NCI-H2081 treated with DMSO at 0.1 percent for 48 hours (cell line): Measurements from ENCODE around the gene SCT.

Source experiments
- DNase-seq: peaks from one replicate; lab custom pipeline; 2025; lab: John Stamatoyannopoulos, UW

SCT gene

DNA sequence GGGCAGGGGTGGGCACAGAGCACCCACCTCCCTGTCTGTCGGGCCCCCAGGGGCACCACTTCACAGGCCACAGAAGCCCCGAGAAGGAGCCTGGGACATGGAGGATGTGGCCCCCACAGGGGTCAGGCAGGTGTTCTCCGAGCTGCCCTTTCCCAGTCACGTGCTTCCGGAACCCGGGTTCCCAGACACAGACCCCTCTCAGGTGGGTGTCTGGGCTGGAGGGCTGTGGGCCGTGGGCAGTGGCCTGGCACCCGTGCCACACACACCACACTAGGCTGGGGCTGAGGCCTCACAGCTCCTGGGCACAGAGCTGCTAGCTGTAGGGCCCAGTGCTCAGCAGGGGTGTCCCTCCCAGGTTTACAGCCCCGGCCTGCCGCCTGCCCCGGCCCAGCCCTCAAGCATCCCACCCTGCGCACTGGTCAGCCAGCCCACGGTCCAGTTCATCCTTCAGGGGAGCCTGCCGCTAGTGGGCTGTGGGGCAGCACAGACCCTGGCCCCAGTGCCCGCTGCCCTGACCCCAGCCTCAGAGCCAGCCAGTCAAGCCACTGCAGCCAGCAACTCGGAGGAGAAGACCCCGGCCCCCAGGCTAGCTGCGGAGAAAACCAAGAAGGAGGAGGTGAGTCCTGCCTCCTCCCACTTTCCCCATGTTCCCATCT, 16.7 kb downstream of the SCT start:
- DNase-seq = no peak

DNA sequence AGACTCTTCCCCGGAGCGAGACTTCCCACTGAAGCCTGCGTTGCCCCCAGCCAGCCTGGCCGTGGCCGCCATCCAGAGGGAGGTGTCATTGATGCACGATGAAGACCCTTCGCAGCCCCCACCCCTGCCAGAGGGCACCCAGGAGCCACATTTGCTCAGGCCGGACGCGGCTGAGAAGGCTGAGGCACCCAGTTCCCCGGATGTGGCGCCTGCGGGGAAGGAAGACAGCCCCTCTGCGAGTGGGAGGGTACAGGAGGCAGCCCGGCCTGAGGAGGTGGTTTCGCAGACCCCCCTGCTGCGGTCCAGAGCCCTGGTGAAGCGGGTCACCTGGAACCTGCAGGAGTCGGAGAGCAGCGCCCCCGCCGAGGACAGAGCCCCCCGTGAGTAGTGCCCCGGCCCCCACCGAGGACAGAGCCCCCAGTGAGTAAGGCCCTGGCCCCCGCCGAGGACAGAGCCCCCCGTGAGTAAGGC, 17.6 kb downstream of the SCT start:
- no peak for DNase-seq

DNA sequence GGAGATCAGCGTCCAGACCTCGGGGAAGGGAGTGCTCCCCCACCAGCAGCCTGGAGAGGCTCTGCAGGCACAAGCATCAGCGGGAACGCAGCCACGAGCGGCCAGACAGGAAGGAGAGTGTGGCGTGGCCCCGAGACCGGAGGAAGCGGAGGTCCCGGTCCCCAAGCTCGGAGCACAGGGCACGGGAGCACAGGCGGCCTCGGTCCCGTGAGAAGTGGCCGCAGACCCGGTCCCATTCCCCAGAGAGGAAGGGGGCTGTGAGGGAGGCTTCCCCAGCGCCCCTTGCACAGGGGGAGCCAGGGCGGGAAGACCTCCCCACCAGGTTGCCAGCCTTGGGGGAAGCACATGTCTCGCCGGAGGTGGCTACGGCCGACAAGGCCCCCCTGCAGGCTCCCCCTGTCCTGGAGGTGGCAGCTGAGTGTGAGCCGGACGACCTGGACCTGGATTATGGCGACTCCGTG, 18.2 kb downstream of the SCT start:
- DNase-seq = no peak

DNA sequence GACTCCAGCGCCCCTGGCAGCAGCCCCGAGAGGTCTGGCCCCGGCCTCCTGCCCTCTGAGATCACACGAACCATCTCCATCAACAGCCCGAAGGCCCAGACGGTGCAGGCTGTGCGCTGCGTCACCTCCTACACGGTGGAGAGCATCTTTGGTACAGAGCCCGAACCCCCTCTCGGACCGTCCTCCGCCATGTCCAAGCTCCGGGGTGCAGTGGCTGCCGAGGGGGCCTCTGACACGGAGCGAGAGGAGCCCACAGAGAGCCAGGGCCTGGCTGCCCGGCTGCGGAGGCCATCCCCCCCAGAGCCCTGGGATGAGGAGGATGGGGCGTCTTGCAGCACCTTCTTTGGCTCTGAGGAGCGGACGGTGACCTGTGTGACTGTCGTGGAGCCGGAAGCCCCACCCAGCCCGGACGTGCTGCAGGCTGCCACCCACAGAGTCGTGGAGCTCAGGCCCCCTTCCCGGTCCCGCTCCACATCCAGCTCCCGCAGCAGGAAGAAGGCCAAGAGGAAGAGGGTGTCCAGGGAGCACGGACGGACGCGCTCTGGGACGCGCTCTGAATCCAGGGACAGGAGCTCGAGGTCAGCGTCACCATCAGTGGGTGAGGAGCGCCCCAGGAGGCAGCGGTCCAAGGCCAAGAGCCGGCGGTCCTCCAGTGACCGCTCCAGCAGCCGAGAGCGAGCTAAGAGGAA, 18.9 kb downstream of the SCT start:
- DNase-seq = no peak

DNA sequence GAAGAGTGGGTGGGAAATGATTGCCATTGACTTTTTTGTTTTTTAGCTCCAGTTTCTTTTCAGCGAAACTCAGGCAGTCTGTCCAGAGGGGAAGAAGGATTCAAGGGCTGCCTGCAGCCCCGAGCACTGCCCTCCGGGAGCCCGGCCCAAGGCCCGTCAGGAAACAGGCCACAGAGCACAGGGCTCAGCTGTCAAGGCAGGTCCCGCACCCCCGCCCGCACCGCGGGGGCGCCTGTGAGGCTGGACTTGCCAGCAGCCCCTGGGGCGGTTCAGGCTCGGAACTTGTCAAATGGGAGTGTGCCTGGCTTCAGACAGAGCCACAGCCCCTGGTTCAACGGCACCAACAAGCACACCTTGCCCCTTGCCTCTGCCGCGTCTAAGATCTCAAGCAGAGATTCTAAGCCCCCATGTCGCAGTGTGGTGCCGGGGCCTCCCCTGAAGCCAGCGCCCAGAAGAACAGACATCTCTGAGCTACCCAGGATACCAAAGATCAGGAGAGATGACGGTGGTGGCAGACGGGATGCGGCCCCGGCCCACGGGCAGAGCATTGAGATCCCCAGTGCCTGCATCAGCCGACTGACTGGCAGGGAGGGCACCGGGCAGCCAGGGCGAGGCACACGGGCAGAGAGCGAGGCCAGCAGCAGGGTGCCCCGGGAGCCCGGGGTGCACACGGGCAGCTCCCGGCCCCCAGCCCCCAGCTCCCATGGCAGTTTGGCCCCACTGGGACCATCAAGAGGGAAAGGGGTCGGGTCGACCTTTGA, 19.8 kb downstream of the SCT start:
- no peak for DNase-seq

DNA sequence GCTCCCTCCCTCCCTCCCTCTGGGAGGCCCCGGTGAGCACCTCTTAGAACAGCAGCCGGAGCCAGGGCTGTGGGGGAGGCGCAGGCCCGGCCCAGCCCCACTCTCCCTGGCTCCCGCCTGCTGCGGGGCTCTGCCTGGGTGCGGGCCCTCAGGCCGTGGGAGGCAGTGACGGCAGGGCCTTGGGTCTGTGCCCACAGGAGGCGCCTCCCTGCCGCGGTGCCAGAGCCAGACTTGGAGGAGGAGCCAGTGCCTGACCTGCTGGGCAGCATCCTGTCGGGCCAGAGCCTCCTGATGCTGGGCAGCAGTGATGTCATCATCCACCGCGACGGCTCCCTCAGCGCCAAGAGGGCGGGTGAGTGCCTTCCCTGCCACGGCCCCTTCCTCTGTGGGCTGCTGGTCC, 20.7 kb downstream of the SCT start:
- no peak for DNase-seq

DNA sequence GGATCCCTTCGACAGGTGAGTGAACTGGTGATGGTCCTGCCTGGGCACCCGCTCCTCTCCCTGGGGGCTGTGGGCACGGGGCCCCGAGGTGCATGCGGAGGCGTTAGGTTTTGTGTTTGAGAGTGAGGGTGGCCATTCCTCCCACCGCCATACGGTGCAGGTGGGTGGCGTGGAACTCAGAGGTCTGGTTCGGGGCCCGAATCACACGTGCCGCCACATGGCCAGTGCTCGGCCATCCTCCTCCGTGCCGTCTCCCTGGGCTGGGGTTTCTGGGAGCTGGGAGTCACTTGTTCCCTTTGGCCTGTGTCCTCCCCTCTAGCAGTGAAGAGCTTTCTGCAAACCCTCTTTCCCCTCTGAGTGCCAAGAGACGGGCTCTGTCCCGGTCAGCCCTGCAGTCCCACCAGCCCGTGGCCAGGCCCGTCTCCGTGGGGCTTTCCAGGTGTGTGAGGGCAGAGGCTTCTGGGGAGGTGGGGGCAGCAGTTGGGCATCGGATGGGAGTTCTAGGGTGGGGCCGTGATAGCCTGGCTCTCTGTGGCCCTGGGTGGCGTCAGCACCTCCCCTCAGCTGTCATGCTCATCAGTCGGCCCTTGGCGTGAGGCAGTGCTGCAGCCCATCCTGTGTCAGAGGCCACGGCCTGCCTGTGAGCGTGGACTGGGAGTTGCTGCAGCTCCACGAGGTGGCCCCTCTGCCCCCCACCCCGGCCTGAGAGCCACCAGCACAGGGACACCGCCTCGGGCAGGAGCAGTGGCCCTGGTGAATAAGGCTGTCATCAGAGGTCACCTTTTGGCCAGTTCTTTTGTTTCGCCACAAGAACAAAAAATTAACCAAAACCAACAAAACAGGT, 21.5 kb downstream of the SCT start:
- DNase-seq = no peak

DNA sequence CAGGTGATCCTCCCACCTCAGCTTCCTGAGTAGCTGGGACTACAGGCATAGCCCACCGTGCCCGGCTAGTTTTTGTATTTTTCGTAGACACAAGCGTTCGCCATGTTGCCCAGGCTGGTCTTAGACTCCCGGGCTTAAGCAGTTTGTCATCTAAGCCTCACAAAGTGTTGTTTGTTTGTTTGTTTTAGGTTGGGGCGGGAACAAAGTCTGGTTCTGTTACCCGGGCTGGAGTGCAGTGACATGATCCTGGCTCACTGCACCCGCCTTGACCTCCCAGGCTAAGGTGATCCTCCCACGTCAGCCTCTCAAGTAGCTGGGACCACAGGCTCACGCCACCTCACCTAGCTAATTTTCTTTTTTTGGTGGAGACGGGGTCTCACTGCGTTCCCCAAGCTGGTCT, 23.8 kb downstream of the SCT start:
- no peak for DNase-seq

DNA sequence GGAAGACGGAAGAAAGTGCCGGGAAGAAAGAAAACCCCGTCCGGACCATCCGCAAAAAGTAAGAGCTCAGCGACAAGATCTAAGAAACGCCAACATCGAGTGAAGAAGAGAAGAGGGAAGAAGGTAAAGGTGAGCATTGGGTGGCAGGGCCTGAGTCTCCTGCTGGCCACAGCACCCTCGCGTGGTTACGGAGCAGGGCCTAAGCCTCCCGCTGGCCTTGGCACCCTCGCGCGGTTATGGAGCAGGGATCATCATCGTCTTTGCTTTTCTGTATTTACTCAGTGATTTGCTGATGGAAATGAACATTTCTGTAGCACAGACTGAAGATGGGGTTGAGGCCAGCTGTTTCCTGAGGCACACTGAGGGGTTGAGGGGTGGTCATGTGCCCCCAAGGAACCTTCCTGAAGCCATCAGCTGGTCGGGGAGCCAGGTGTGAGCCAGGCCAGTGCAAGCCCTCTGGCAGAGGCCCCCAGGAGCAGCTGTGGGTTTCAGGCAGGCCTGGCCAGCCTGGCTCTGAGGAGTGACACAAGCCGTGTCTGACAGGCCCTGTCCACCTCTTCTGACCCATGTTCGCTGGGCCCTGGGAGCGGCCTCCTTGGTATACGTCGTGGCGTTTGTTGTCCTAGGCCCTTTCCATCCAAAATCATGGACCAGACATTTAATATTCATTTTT, 25.3 kb downstream of the SCT start:
- DNase-seq = no peak

DNA sequence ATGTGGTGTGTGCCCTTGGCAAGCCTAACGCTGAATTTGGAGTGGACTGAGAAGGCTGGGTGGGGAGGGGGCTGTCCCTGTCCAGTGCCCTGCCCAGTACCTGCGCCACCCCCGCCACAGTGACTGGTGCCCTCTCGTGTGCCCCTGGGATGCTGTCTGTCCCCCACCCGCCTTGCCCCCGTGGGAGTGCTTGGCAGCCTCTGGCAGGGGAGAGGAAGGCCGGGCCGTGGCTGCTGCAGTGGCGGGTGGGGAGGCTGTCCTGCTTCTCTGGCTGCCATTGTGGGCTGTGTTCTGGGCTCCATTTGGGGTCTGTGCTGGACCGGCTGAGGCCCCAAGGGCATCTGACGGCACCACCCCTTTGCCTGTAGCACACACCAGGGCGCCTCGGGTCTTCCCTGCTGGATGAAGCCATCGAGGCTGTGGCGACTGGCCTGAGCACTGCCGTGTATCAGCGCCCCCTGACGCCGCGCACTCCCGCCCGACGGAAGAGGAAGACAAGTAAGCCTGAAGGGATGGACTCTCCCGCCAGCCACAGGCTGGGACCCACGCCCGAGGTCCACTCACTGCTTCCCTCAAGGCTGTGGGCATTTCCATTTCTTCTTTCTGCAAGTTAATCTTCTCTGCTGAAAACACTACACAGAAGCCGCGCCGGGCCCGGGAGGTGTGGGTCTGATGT, 28.8 kb downstream of the SCT start:
- no peak for DNase-seq

DNA sequence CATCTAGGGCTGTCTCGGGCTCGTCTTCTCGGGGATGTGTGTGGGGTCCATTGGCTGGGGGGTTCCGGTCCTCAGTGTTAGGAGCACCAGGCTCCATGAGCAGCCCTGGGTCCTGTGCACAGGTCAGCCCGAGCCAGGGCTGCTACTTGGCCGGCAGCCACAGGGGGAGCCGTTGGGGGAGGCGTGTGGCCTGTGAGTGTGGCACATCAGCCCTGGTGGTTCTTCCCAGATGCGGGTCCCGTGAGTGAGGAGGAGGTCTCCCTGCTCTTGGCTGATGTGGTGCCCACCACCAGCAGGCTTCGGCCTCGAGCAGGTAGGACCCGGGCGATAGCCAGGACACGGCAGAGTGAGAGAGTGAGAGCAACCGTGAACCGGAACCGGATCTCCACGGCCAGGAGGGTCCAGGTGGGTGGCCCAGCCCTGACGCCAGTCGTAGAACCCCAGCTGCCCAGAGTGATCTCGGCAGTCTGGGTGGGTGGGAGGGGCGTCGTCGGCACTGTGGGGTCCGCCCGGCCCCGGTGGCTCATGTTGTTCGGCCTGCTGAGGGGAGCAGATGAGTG, 29.7 kb downstream of the SCT start:
- DNase-seq = no peak

DNA sequence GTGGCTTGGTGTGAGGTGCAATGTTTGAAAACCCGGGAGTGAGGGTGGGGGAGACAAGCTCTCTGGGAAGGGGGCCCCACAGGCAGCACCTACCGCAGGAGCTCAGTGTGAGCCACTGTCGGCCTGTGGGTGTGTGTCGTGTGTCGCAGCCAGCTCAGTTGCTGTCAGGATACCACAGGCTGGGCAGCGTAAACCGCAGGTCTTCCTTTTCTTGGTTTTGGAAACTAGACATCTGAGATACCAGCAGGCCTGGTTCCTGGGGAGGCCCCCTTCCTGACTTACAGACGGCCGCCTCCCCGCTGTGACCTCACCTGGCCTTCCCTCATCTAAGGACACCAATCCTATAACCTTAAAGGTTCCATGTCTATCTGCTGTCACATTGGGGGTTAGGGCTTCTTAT, 30.6 kb downstream of the SCT start:
- no peak for DNase-seq

DNA sequence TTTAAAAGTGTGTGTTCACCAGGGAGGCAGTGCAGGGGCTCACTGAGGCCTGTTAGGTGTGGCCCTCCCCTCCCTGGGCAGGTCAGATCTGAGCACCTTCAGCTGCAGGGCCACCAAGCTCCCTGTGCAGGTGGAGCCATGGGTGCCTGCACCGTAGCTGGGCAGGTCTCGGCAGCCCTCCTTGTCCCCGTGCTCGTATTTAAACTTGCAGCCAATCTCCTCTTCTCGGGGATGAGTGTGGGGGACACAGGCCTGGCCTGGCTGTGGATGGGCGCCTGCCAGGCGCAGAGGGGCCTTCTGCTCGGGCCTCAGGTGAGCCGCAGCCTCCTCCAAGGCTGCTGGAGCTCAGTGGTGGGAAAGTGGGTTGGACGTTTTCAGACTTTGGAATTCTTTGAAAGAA, 31.6 kb downstream of the SCT start:
- no peak for DNase-seq

DNA sequence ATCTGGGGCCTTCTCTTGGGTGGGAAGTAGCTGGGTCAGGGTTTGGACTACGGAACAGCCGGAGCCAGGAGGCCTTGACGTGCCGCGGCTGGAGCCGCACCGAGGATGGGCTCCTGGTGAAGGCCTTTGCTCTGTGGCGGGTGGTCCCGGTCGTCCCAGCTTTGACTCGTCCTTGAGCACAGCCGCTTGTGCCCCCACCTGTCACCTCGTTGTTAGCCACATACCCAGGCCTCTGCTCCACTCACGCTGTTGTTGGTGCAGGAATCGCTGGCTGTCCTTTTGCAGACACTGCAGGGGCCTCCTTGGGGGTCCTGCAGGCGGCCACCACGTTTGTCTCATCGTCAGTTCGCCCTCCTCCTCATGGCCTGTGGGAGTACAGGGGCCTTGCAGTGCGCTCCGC, 33.6 kb downstream of the SCT start:
- DNase-seq = no peak

DNA sequence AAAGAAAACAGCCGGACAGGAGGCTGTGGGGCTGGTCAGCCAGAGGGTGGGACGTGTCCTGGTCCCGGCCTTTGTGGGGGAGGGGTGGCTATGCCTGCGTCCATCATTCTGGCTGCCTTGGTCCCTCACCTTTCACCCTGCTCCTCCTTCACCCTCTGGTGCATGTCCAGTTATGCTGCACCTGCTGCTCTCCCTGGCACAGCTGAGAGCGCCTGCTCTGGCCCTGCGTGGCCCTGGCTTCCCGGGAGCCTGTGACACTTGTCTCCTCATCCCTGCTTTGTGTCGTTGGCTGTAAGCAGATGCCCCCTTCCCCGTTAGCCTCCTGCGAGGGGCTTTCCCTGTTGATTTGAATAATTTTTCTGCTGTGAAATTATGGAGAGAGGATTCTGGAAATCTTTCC, 34.1 kb downstream of the SCT start:
- no peak for DNase-seq

DNA sequence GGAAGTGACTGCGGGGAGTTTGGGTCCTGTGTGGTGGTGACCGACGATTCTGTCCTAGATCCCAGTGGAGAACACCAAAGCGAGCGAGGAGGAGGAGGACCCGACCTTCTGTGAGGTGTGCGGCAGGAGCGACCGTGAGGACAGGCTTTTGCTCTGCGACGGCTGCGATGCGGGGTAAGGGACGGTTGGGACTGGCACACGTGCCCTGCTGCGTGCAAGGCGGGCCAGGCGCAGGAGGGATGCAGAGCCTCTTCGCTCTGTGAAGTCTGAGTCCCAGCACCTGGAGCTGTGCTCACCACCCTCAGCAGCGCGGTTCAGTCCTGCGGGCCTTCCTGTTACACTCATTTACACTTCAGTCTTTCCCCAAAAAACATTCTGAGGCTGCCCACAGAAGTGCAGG, 34.5 kb downstream of the SCT start:
- DNase-seq = no peak

DNA sequence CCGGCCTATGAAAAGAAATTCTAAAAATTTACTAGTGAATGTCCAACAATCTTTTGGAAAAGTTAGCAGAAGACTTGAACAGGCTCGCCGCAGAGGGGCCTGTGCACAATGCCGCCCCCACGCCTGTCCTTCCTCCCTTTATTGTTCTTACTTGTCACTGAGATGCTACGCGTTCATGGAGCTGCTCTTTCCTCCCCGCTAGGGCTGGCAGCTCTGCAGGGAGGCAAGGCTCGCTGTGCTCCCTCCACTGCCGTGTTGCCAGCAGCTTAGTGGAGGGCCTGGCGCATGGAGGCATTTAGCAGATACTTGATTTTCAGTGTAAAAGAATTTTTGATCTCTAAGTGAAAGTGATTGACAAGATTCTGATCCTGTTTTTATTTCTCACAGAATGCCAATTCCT, 36.0 kb downstream of the SCT start:
- DNase-seq = no peak

DNA sequence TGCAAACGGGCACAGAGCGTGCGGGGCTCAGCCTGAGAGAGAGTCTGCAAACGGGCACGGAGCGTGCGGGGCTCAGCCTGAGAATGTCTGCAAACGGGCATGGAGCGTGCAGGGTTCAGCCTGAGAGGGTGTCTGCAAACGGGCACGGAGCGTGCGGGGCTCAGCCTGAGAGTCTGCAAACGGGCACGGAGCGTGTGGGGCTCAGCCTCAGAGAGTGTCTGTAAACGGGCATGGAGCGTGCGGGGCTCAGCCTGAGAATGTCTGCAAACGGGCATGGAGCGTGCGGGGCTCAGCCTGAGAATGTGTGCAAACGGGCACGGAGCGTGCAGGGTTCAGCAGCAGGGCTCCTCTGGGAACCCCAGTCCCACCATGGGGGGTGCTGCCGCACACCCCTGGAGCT, 37.2 kb downstream of the SCT start:
- DNase-seq = no peak

DNA sequence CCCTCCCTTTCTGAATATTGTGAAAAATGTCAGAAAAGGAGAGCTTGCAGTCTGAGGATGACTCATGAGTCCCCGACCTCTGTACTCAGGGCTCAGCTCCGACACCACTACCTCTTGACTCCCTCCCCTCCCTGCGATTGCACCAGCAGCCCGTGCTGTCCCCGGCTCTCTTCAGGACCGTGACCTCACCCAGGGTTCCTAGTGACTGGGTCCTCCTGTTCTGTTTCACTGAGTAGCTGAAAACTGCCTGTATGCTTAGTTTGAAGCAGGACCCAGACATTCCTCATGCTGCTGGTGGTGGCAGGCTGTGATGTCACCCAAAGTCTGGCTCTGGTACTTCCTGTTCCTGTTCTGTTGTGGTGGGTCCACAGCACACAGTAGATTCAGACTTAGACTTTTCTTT, 39.0 kb downstream of the SCT start:
- no peak for DNase-seq

DNA sequence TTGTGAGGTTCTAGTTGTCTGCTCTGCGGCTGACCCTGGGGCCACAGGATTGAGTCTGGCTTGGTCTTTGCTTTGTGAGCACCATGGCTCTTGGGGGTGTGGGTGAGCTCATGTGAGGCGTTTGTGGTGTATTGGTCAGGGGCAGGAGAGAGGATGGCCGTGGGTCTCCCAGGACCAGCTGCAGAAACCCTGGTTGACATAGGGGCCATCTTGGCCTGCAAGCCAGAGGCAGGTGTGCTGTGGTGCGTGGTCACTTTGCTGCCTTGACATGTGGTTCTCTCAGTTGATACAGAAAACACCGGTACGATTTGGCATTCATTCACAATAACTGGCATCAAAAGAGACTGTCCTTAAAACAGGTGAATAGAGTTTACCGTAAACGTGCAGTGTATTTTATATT, 39.4 kb downstream of the SCT start:
- no peak for DNase-seq
